HG02588 (cell line): ENCODE data around the gene NR1I2.

Experiments used
- ATAC-seq: cut with Tn5 transposase; IDR thresholded peaks from one replicate; pipeline ENCODE4 v1.9.1; 2021; ENCODE audit warnings: mild to moderate bottlenecking, moderate library complexity; ENCODE audit not compliant: unreplicated experiment

Gene NR1I2

GRCh38 chr3:119778811-119779210 is 3.1 kb upstream of the NR1I2 start:
- ATAC-seq, result no peak

- ATAC-seq, result peak; percentile 63
These were observed 2.0 kb upstream of the NR1I2 start for GRCh38 chr3:119779731-119780383.

- ATAC-seq, result no peak
These were observed 559 bp downstream of the NR1I2 start for GRCh38 chr3:119782460-119782859.

- no peak for ATAC-seq
These were observed 1.4 kb downstream of the NR1I2 start for GRCh38 chr3:119783255-119783654.

- no peak for ATAC-seq
These were observed 2.0 kb downstream of the NR1I2 start for GRCh38 chr3:119783883-119784282.

- no peak for ATAC-seq
These were observed 4.5 kb downstream of the NR1I2 start for GRCh38 chr3:119786409-119786808.

GRCh38 chr3:119790369-119790768 is 8.5 kb downstream of the NR1I2 start:
- no peak for ATAC-seq

GRCh38 chr3:119792270-119792669 is 10.4 kb downstream of the NR1I2 start:
- no peak for ATAC-seq

GRCh38 chr3:119794401-119794800 is 12.5 kb downstream of the NR1I2 start:
- ATAC-seq, result no peak

GRCh38 chr3:119794971-119795612 is 13.2 kb downstream of the NR1I2 start:
- ATAC-seq, result no peak

GRCh38 chr3:119795849-119796248 is 13.9 kb downstream of the NR1I2 start:
- no peak for ATAC-seq

- no peak for ATAC-seq
These were observed 14.5 kb downstream of the NR1I2 start for GRCh38 chr3:119796368-119796767.

- ATAC-seq, result no peak
These were observed 14.9 kb downstream of the NR1I2 start for GRCh38 chr3:119796785-119797184.

- no peak for ATAC-seq
These were observed 18.9 kb downstream of the NR1I2 start for GRCh38 chr3:119800844-119801243.

GRCh38 chr3:119808244-119808643 is 26.3 kb downstream of the NR1I2 start:
- no peak for ATAC-seq

GRCh38 chr3:119808843-119809242 is 26.9 kb downstream of the NR1I2 start:
- ATAC-seq, result no peak

- ATAC-seq, result peak; percentile 28
These were observed 27.5 kb downstream of the NR1I2 start for GRCh38 chr3:119809249-119810017.

GRCh38 chr3:119810018-119810435 is 28.1 kb downstream of the NR1I2 start:
- peak; percentile 85 for ATAC-seq

GRCh38 chr3:119812491-119813058 is 30.7 kb downstream of the NR1I2 start:
- ATAC-seq, result no peak

GRCh38 chr3:119815716-119816115 is 33.8 kb downstream of the NR1I2 start:
- no peak for ATAC-seq

GRCh38 chr3:119817071-119817470 is 35.2 kb downstream of the NR1I2 start:
- no peak for ATAC-seq
